SK-N-SH treated with all-trans-retinoic acid at 6 μM for 48 hours (cell line): ENCODE data around the gene TOR1A.

Experiments
- ATAC-seq: fragments of 200-7000 bp; cut with Tn5 transposase; 3 replicates; pipeline ENCODE4 v1.9.1; 2020; ENCODE audit warnings: mild to moderate bottlenecking, moderate library complexity
- ARNTL ChIP-seq: fragments of 450-650 bp; formaldehyde crosslinking; IDR thresholded peaks from 2 replicates; pipeline ENCODE4 v1.5.0; 2020; ENCODE audit warnings: low read depth, mild to moderate bottlenecking, moderate library complexity, borderline replicate concordance
- BACH2 ChIP-seq: fragments of 250-450 bp; sonication (Bioruptor Pico); IDR thresholded peaks from 2 replicates; pipeline ENCODE4 v1.9.0; 2021; ENCODE audit warnings: mild to moderate bottlenecking, borderline replicate concordance
- CREB5 ChIP-seq: fragments of 250-450 bp; sonication (Bioruptor Pico); IDR thresholded peaks from 2 replicates; pipeline ENCODE4 v1.5.1; 2020; ENCODE audit warnings: low read depth, mild to moderate bottlenecking, moderate library complexity
- CSDC2 ChIP-seq: fragments of 250-450 bp; sonication (Bioruptor Pico); IDR thresholded peaks from 2 replicates; pipeline ENCODE4 v1.5.0; 2020; ENCODE audit warnings: mild to moderate bottlenecking, moderate library complexity
- CSRNP3 ChIP-seq: fragments of 250-450 bp; sonication (Bioruptor Pico); IDR thresholded peaks from 2 replicates; pipeline ENCODE4 v1.5.1; 2021; ENCODE audit warnings: mild to moderate bottlenecking, moderate library complexity
- ESRRG ChIP-seq: fragments of 250-450 bp; sonication (Bioruptor Pico); IDR thresholded peaks from 2 replicates; pipeline ENCODE4 v1.6.1; 2021; ENCODE audit warnings: mild to moderate bottlenecking
- GLIS3 ChIP-seq: fragments of 250-450 bp; sonication (Bioruptor Pico); IDR thresholded peaks from 2 replicates; pipeline ENCODE4 v1.5.0; 2020; ENCODE audit warnings: mild to moderate bottlenecking, moderate library complexity
- PATZ1 ChIP-seq: fragments of 250-450 bp; sonication (Bioruptor Pico); IDR thresholded peaks from 2 replicates; pipeline ENCODE4 v1.8.0; 2020; ENCODE audit warnings: mild to moderate bottlenecking, moderate library complexity, borderline replicate concordance
- POU6F1 ChIP-seq: fragments of 250-450 bp; sonication (Bioruptor Pico); IDR thresholded peaks from 2 replicates; pipeline ENCODE4 v1.8.0; 2021; ENCODE audit warnings: low read depth, mild to moderate bottlenecking, moderate library complexity, borderline replicate concordance
- PPARA ChIP-seq: fragments of 250-450 bp; sonication (Bioruptor Pico); IDR thresholded peaks from 2 replicates; pipeline ENCODE4 v1.5.0; 2020; ENCODE audit warnings: mild to moderate bottlenecking, borderline replicate concordance
- RARB ChIP-seq: fragments of 250-450 bp; sonication (Bioruptor Pico); IDR thresholded peaks from 2 replicates; pipeline ENCODE4 v1.8.0; 2021; ENCODE audit warnings: mild to moderate bottlenecking, moderate library complexity
- SNAI2 ChIP-seq: fragments of 250-450 bp; sonication (Bioruptor Pico); IDR thresholded peaks from 2 replicates; pipeline ENCODE4 v1.5.0; 2020; ENCODE audit warnings: mild to moderate bottlenecking, moderate library complexity
- TCF4 ChIP-seq: fragments of 250-450 bp; sonication (Bioruptor Pico); IDR thresholded peaks from 2 replicates; pipeline ENCODE4 v1.8.0; 2021; ENCODE audit warnings: mild to moderate bottlenecking, moderate library complexity, borderline replicate concordance
- TSHZ2 ChIP-seq: fragments of 250-450 bp; sonication (Bioruptor Pico); IDR thresholded peaks from 2 replicates; pipeline ENCODE4 v1.5.0; 2020; ENCODE audit warnings: mild to moderate bottlenecking, moderate library complexity
- ZC3H10 ChIP-seq: fragments of 250-450 bp; sonication (Bioruptor Pico); IDR thresholded peaks from 2 replicates; pipeline ENCODE4 v1.5.1; 2021; ENCODE audit warnings: mild to moderate bottlenecking, moderate library complexity
- ZFP3 ChIP-seq: fragments of 250-450 bp; sonication (Bioruptor Pico); IDR thresholded peaks from 2 replicates; pipeline ENCODE4 v1.5.0; 2020; ENCODE audit warnings: mild to moderate bottlenecking, moderate library complexity
- ZFP30 ChIP-seq: fragments of 450-650 bp; formaldehyde crosslinking; IDR thresholded peaks from 2 replicates; pipeline ENCODE4 v1.5.0; 2022; ENCODE audit warnings: mild to moderate bottlenecking, moderate library complexity
- ZNF565 ChIP-seq: fragments of 450-650 bp; formaldehyde crosslinking; conservative IDR thresholded peaks from 2 replicates; pipeline ENCODE4 v1.5.0; 2020; ENCODE audit warnings: low read depth, mild to moderate bottlenecking, moderate library complexity
- ZNF70 ChIP-seq: fragments of 450-650 bp; formaldehyde crosslinking; IDR thresholded peaks from 2 replicates; pipeline ENCODE4 v1.5.0; 2020; ENCODE audit warnings: mild to moderate bottlenecking, moderate library complexity
- ZNF8 ChIP-seq: fragments of 450-650 bp; formaldehyde crosslinking; IDR thresholded peaks from 2 replicates; pipeline ENCODE4 v1.5.0; 2020; ENCODE audit warnings: mild to moderate bottlenecking, moderate library complexity

Gene TOR1A

DNA sequence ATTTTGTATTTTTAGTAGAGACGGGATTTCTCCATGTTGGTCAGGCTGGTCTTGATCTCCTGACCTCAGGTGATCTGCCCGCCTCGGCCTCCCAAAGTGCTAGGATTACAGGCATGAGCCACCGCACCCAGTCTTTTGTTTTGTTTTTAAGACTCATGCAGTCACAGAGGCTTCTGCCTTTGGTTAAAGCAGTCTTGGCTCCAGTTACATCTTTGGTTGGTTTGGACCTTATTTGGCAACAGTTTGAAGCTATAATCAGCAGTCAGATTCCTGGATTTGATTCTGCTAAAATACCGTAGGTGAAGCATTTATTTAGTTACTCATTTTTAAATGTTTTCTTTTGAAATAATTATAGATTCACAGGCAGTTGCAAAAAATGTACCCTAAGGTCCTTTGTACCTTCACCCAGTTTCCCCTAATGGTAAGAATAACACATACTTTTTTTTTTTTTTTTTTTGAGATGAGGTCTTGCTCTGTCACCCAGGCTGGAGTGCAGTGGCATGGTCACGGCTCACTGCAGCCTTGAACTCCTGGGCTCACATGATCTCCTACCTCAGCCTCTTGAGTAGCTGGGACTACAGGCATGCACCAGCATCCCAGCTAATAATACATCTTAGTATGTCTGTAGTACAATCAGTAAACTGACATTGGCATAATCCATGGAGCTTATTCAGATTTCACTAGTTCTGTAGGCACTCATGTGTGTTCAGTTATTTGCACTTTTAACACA, 27.1 kb upstream of the TOR1A start:
- no peak for TF ChIP-seq ARNTL (CRISPR knock-in tag)
- no peak for TF ChIP-seq ZFP3
- TF ChIP-seq ZFP30 (CRISPR knock-in tag) = no peak
- TF ChIP-seq CSRNP3 (CRISPR knock-in tag) = no peak
- TF ChIP-seq RARB (CRISPR knock-in tag) = no peak
- TF ChIP-seq ESRRG (CRISPR knock-in tag) = no peak
- no peak for ATAC-seq

DNA sequence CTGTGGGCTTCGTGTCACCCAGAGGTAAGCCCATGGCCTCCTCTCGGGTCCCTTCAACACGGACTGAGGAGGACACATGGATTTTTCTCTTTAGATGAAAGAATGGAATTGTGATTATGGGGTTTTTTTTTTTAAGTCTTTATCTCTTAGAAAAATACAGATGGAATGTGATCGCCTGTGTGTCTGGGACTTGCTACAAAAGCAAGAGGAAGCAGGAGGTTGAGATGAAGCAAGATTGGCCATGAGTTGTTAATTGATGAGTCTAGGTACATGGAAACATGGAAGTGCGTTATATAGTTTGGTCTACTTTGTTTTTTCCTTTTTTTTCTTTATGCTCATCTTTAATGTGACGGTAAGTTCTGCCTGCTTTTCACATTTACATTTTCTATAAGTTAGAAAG, 26.0 kb upstream of the TOR1A start:
- no peak for ATAC-seq
- TF ChIP-seq TSHZ2 (CRISPR knock-in tag) (no peak), RARB (CRISPR knock-in tag) (no peak), ZFP30 (CRISPR knock-in tag) (no peak), PPARA (no peak), POU6F1 (no peak), ZNF565 (CRISPR knock-in tag) (no peak), CSDC2 (CRISPR knock-in tag) (no peak), ZNF8 (no peak), CREB5 (no peak), GLIS3 (CRISPR knock-in tag) (no peak), ZNF70 (CRISPR knock-in tag) (no peak), ZFP3 (no peak), SNAI2 (CRISPR knock-in tag) (no peak), TCF4 (CRISPR knock-in tag) (no peak), BACH2 (no peak), ZC3H10 (no peak), PATZ1 (CRISPR knock-in tag) (no peak)

- ATAC-seq = no peak
- TF ChIP-seq SNAI2 (CRISPR knock-in tag) (no peak), ZFP3 (no peak), RARB (CRISPR knock-in tag) (no peak), PPARA (no peak), TSHZ2 (CRISPR knock-in tag) (no peak), CREB5 (no peak), POU6F1 (no peak)
Measured at GRCh38 chr9:129848712-129849441, 24.9 kb upstream of the TOR1A start.
